Hematopoietic multipotent progenitor cell treated with erythropoietin and hydrocortisone succinate and interleukin-3 and kit ligand, for 17 days (in vitro differentiated cells): ENCODE data around the gene SNX19.

Source experiments
- DNase-seq: peaks from one replicate; pipeline ENCODE4 v3.0.0-alpha.2; 2015; ENCODE audit warnings: low spot score

Gene SNX19

GRCh38 chr11:130842001-130842400 is 74.3 kb downstream of the SNX19 start:
- DNase-seq = no peak

- no peak for DNase-seq
These were observed 75.6 kb downstream of the SNX19 start for GRCh38 chr11:130840679-130841078.

GRCh38 chr11:130839981-130840666 is 76.2 kb downstream of the SNX19 start:
- no peak for DNase-seq

- DNase-seq = no peak
These were observed 79.1 kb downstream of the SNX19 start for GRCh38 chr11:130837194-130837593.

- DNase-seq = no peak
These were observed 81.4 kb downstream of the SNX19 start for GRCh38 chr11:130834886-130835285.

GRCh38 chr11:130832566-130833425 is 83.5 kb downstream of the SNX19 start:
- DNase-seq = no peak

- DNase-seq = no peak
These were observed 84.3 kb downstream of the SNX19 start for GRCh38 chr11:130831976-130832375.

- no peak for DNase-seq
These were observed 84.8 kb downstream of the SNX19 start for GRCh38 chr11:130831506-130831905.

GRCh38 chr11:130830566-130830965 is 85.7 kb downstream of the SNX19 start:
- no peak for DNase-seq

- DNase-seq = no peak
These were observed 86.3 kb downstream of the SNX19 start for GRCh38 chr11:130829920-130830511.

GRCh38 chr11:130828741-130829140 is 87.5 kb downstream of the SNX19 start:
- no peak for DNase-seq

- DNase-seq = no peak
These were observed 88.6 kb downstream of the SNX19 start for GRCh38 chr11:130827451-130828377.

GRCh38 chr11:130826572-130826971 is 89.7 kb downstream of the SNX19 start:
- DNase-seq = no peak

GRCh38 chr11:130825983-130826382 is 90.3 kb downstream of the SNX19 start:
- no peak for DNase-seq

- DNase-seq = no peak
These were observed 90.7 kb downstream of the SNX19 start for GRCh38 chr11:130825561-130825960.
